ENCODE results near the gene TOPBP1.

- TF ChIP-seq POLR2A (IDR thresholded peaks at IDR 0.05) (no peak), CTCF (IDR thresholded peaks at IDR 0.05) (no peak)
Measured at GRCh38 chr3:133588035-133588434, 73.7 kb downstream of the TOPBP1 start.
